ENCODE measurements around the gene IGFBP5.

- TF ChIP-seq, protein P1, sequence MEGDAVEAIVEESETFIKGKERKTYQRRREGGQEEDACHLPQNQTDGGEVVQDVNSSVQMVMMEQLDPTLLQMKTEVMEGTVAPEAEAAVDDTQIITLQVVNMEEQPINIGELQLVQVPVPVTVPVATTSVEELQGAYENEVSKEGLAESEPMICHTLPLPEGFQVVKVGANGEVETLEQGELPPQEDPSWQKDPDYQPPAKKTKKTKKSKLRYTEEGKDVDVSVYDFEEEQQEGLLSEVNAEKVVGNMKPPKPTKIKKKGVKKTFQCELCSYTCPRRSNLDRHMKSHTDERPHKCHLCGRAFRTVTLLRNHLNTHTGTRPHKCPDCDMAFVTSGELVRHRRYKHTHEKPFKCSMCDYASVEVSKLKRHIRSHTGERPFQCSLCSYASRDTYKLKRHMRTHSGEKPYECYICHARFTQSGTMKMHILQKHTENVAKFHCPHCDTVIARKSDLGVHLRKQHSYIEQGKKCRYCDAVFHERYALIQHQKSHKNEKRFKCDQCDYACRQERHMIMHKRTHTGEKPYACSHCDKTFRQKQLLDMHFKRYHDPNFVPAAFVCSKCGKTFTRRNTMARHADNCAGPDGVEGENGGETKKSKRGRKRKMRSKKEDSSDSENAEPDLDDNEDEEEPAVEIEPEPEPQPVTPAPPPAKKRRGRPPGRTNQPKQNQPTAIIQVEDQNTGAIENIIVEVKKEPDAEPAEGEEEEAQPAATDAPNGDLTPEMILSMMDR (IDR thresholded peaks at IDR 0.05; ENCODE audit: poor library complexity), result no peak
- TF ChIP-seq EZH2 (IDR thresholded peaks at IDR 0.05; ENCODE audit: borderline replicate concordance), result no peak
- no peak for TF ChIP-seq EZH2phosphoT487 (IDR thresholded peaks at IDR 0.05; ENCODE audit: low read depth, severe bottlenecking, unreplicated experiment)
These were observed 17.8 kb downstream of the IGFBP5 start for GRCh38 chr2:216677439-216678097.
